NCI-H446 treated with DMSO at 0.1 percent for 48 hours (cell line): Measurements from ENCODE around the gene CIRBP.

Source experiments
- DNase-seq: peaks from one replicate; lab custom pipeline; 2025; lab: John Stamatoyannopoulos, UW

CIRBP gene

GRCh38 chr19:1230783-1231489 lies 38.2 kb upstream of the CIRBP start:
- no peak for DNase-seq

GRCh38 chr19:1231729-1232637 lies 37.1 kb upstream of the CIRBP start:
- no peak for DNase-seq

GRCh38 chr19:1232652-1233072 lies 36.5 kb upstream of the CIRBP start:
- no peak for DNase-seq

- no peak for DNase-seq
Observed at GRCh38 chr19:1233115-1233667, 35.9 kb upstream of the CIRBP start.

GRCh38 chr19:1234051-1234954 lies 34.8 kb upstream of the CIRBP start:
- no peak for DNase-seq

- no peak for DNase-seq
Observed at GRCh38 chr19:1234955-1235380, 34.2 kb upstream of the CIRBP start.

- DNase-seq, result no peak
Observed at GRCh38 chr19:1235625-1236538, 33.2 kb upstream of the CIRBP start.

- no peak for DNase-seq
Observed at GRCh38 chr19:1236576-1236975, 32.6 kb upstream of the CIRBP start.

- no peak for DNase-seq
Observed at GRCh38 chr19:1237027-1237659, 32.0 kb upstream of the CIRBP start.

- no peak for DNase-seq
Observed at GRCh38 chr19:1237754-1238368, 31.3 kb upstream of the CIRBP start, which contains the start of gene CBARP. Gene CBARP, minus strand, starts transcription at chr19:1238005. Its CDS starts 1,905 bp downstream, at chr19:1236100.

GRCh38 chr19:1238369-1239303 lies 30.5 kb upstream of the CIRBP start:
- no peak for DNase-seq

- no peak for DNase-seq
Observed at GRCh38 chr19:1239420-1239795, 29.7 kb upstream of the CIRBP start.

GRCh38 chr19:1239796-1240737 lies 29.1 kb upstream of the CIRBP start:
- peak; percentile 75 for DNase-seq

- DNase-seq, result no peak
Observed at GRCh38 chr19:1240925-1241324, 28.2 kb upstream of the CIRBP start.

- peak; percentile 88 for DNase-seq
Observed at GRCh38 chr19:1241417-1242095, 27.6 kb upstream of the CIRBP start, which contains the start of gene ATP5F1D. Gene ATP5F1D, plus strand, starts transcription at chr19:1241751. Its CDS starts 100 bp downstream, at chr19:1241851.
